Measurements from ENCODE around the gene BDP1. TPM values are rescaled to one million over a fixed set of nuclear protein-coding genes. Genes with fewer than 3 reads are reported as not detected.
"Not testable (repeated sequence)": the region's sequence is repeated elsewhere in the genome, so short reads cannot be mapped to it uniquely, and the experiment has no call there.

BDP1 gene
- total RNA-seq, 1 experiment from 2014 or later = 31.2 TPM

GRCh38 chr5:71576241-71576640 is 120.8 kb downstream of the BDP1 start:
- no peak overlapping the region for H3K4me3 Mint-ChIP-seq (ENCODE audit: low read depth, unreplicated experiment)
- no peaks in the 10 kb centered on the region for H3K27me3 Mint-ChIP-seq (ENCODE audit: unreplicated experiment)
- intact Hi-C loops (cut with micrococcal nuclease; ENCODE audit: unreplicated experiment) = no loop called here
- no peak for DNase-seq
- CTCF ChIA-PET = no interaction called here
- no peak overlapping the region for H3K27ac Mint-ChIP-seq (ENCODE audit: unreplicated experiment)
- peaks cover 5% of the 10 kb centered on the region for H3K36me3 Mint-ChIP-seq (ENCODE audit: insufficient read depth, unreplicated experiment)
- no TSS peak for BruUV-seq (replicated peaks)
- H3K4me1 Mint-ChIP-seq (ENCODE audit: low read depth, unreplicated experiment) = no peaks in the 10 kb centered on the region
- peaks cover 2% of the 10 kb centered on the region for H3K9me3 Mint-ChIP-seq (ENCODE audit: low read depth, unreplicated experiment)
- TF ChIP-seq CTCF (IDR thresholded peaks at IDR 0.05; ENCODE audit: unreplicated experiment) = no peak

- peaks cover 12% of the 10 kb centered on the region for H3K36me3 Mint-ChIP-seq (ENCODE audit: insufficient read depth, unreplicated experiment)
- H3K4me1 Mint-ChIP-seq (ENCODE audit: low read depth, unreplicated experiment); H3K27ac Mint-ChIP-seq (ENCODE audit: unreplicated experiment); H3K27me3 Mint-ChIP-seq (ENCODE audit: unreplicated experiment); H3K9me3 Mint-ChIP-seq (ENCODE audit: low read depth, unreplicated experiment); intact Hi-C loops (cut with micrococcal nuclease; ENCODE audit: unreplicated experiment); DNase-seq; H3K4me3 Mint-ChIP-seq (ENCODE audit: low read depth, unreplicated experiment); CTCF ChIA-PET; BruUV-seq (replicated peaks): not testable (repeated sequence)
Measured at GRCh38 chr5:71577839-71578238, 122.4 kb downstream of the BDP1 start.

GRCh38 chr5:71582945-71583584 is 127.6 kb downstream of the BDP1 start:
- Mint-ChIP-seq H3K4me3 (ENCODE audit: low read depth, unreplicated experiment) (no peak overlapping the region), H3K9me3 (ENCODE audit: low read depth, unreplicated experiment) (no peaks in the 10 kb centered on the region), H3K27ac (ENCODE audit: unreplicated experiment) (no peak overlapping the region), H3K27me3 (ENCODE audit: unreplicated experiment) (no peaks in the 10 kb centered on the region), H3K36me3 (ENCODE audit: insufficient read depth, unreplicated experiment) (peaks cover 38% of the 10 kb centered on the region), H3K4me1 (ENCODE audit: low read depth, unreplicated experiment) (peaks cover under 1% of the 10 kb centered on the region)
- intact Hi-C loops (cut with micrococcal nuclease; ENCODE audit: unreplicated experiment) = no loop called here
- CTCF ChIA-PET = no interaction called here
- no peak for TF ChIP-seq CTCF (IDR thresholded peaks at IDR 0.05; ENCODE audit: unreplicated experiment)
- BruUV-seq (replicated peaks) = no TSS peak
- no peak for DNase-seq

GRCh38 chr5:71586052-71586940 is 130.8 kb downstream of the BDP1 start:
- Mint-ChIP-seq H3K36me3 (ENCODE audit: insufficient read depth, unreplicated experiment) (peaks cover 45% of the 10 kb centered on the region), H3K27ac (ENCODE audit: unreplicated experiment) (peak overlapping the region; percentile 98), H3K4me3 (ENCODE audit: low read depth, unreplicated experiment) (peak overlapping the region; percentile 88), H3K4me1 (ENCODE audit: low read depth, unreplicated experiment) (peaks cover 21% of the 10 kb centered on the region), H3K9me3 (ENCODE audit: low read depth, unreplicated experiment) (no peaks in the 10 kb centered on the region), H3K27me3 (ENCODE audit: unreplicated experiment) (no peaks in the 10 kb centered on the region)
- TF ChIP-seq CTCF (IDR thresholded peaks at IDR 0.05; ENCODE audit: unreplicated experiment) = no peak
- CTCF ChIA-PET = interaction anchor here (2.3 kb wide), 1 partner anchor 15 kb away, joined by 19 read pairs; no protein-coding TSS in a partner anchor
- peak; percentile 38 for DNase-seq
- BruUV-seq (replicated peaks) = TSS peak; percentile 83
- intact Hi-C loops (cut with micrococcal nuclease; ENCODE audit: unreplicated experiment) = no loop called here

Measured in Calu3 (cell line).